CD4-positive, alpha-beta T cell treated with Interferon gamma for 1 hour (primary cell): ENCODE results near the gene ETV3.
"Not testable (repeated sequence)": the region's sequence is repeated elsewhere in the genome, so short reads cannot be mapped to it uniquely, and the experiment has no call there.

Experiments used
- DNase-seq: peaks from one replicate; pipeline ENCODE4 v3.0.0-alpha.2; 2020

The ETV3 gene

GRCh38 chr1:157138220-157139051 is at the start of gene ETV3:
TSS of gene ETV3 (minus strand) at chr1:157138395. CDS start at chr1:157136352, 2,043 bp downstream.
- DNase-seq, result peak; percentile 90

- DNase-seq, result no peak
Measured at GRCh38 chr1:157186281-157186992, 48.2 kb upstream of the ETV3 start.

GRCh38 chr1:157183870-157184269 is 45.7 kb upstream of the ETV3 start:
- DNase-seq, result no peak

GRCh38 chr1:157182371-157182770 is 44.2 kb upstream of the ETV3 start:
- DNase-seq, result not testable (repeated sequence)

- no peak for DNase-seq
Measured at GRCh38 chr1:157181790-157182189, 43.6 kb upstream of the ETV3 start.

GRCh38 chr1:157181258-157181657 is 43.1 kb upstream of the ETV3 start:
- DNase-seq, result no peak

- DNase-seq, result no peak
Measured at GRCh38 chr1:157178490-157178889, 40.3 kb upstream of the ETV3 start.

GRCh38 chr1:157177733-157178394 is 39.7 kb upstream of the ETV3 start:
- no peak for DNase-seq

GRCh38 chr1:157176591-157177121 is 38.5 kb upstream of the ETV3 start:
- DNase-seq, result no peak

- DNase-seq, result no peak
Measured at GRCh38 chr1:157176016-157176415, 37.8 kb upstream of the ETV3 start.

- no peak for DNase-seq
Measured at GRCh38 chr1:157173900-157174410, 35.8 kb upstream of the ETV3 start.

GRCh38 chr1:157173241-157173640 is 35.0 kb upstream of the ETV3 start:
- not testable (repeated sequence) for DNase-seq

- DNase-seq, result not testable (repeated sequence)
Measured at GRCh38 chr1:157172591-157172990, 34.4 kb upstream of the ETV3 start.

GRCh38 chr1:157171903-157172503 is 33.8 kb upstream of the ETV3 start:
- not testable (repeated sequence) for DNase-seq

- peak; percentile 24 for DNase-seq
Measured at GRCh38 chr1:157170677-157171515, 32.7 kb upstream of the ETV3 start.

- no peak for DNase-seq
Measured at GRCh38 chr1:157168015-157168414, 29.8 kb upstream of the ETV3 start.

- no peak for DNase-seq
Measured at GRCh38 chr1:157167437-157167836, 29.2 kb upstream of the ETV3 start.

GRCh38 chr1:157166590-157166989 is 28.4 kb upstream of the ETV3 start:
- DNase-seq, result no peak

- DNase-seq, result peak; percentile 55
Measured at GRCh38 chr1:157163273-157164127, 25.3 kb upstream of the ETV3 start.

GRCh38 chr1:157162345-157162744 is 24.1 kb upstream of the ETV3 start:
- DNase-seq, result no peak

GRCh38 chr1:157161901-157162300 is 23.7 kb upstream of the ETV3 start:
- DNase-seq, result no peak
